HG03442 (cell line): Measurements from ENCODE around the gene SCAMP5.

Source experiments
- ATAC-seq: cut with Tn5 transposase; IDR thresholded peaks from one replicate; pipeline ENCODE4 v1.9.1; 2021; ENCODE audit warnings: mild to moderate bottlenecking, moderate library complexity; ENCODE audit not compliant: unreplicated experiment

The SCAMP5 gene

DNA sequence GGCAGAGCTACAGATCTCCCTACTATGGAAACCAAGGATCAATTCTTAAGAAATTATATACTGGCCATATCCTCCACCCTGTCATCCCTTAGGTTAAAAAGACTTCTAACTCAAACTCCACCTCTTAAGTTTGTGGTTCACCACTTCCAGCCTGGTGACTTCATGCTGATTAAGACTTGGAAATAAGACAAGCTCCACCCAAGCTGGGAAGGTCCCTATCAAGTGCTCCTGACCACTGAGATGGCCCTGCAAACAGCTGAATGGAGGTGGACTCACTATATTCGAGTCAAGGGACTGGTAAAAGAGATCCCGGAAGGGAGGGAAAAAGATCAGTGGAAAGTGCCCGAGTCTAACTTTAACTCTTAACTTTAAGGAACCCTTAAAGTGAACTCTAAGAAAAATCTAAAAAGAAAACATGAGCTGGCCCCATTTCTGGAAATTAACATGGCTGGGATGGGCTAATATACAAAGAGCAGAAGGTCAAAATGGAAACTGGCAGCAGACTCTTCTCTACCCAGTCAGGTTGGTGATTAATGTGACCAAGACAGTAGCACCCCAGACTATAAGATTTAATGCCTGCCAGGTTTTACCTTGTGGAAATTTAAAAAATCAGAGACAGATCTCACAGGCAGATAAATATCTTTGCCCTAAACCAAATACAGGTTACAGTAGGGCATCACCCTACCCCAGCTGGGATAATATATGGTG lies 71.9 kb downstream of the SCAMP5 start:
- ATAC-seq, result no peak

DNA sequence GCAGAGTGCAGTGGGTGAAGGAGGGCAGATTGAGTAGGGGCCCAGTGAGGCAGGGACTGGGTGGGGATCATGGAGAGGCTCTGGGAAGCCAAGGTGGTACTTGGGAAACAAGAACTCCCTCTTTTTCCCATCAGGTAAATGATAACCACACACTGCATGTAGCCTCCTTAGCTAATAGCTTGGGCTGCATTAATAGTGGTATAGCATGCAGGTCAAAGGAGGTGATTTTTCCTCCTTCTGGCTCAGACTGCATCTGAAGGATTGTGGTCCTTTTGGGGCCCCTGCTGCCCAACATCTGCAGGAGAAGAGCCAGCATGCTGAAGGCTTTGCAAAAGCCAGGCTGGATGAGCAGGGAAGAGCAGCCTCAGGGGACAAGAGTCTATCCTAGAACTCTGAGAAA lies 73.4 kb downstream of the SCAMP5 start:
- no peak for ATAC-seq

DNA sequence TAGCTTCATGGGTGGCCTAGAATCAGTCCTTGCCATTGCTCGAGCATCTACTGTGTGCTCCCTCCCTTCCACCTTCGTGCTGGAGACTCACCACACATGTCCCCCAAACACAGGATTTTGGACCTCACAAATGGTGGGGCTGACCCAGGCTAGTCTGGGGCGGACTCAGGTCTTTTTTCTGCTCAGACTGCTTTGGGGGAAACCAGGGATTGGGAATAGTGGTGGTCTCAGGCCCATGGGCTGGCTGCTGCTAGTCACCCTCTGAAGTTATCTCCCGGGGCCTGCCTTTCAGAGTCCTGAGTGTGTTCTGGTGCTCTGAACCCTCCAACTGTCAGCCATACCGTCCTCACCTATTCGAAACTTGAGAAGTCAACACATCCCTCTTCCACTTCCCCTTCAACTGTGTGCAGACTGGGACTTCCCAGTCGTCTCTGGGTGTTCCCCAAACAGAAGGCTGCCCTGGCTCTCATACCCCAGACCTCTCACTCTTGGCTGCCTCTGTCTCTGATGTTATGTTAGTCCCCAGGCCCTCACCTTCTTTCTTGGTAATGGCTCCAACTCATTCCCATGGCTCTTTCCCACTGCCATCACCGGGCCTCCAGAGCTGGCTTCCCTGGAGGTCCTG lies 74.0 kb downstream of the SCAMP5 start:
- ATAC-seq, result peak; percentile 73

DNA sequence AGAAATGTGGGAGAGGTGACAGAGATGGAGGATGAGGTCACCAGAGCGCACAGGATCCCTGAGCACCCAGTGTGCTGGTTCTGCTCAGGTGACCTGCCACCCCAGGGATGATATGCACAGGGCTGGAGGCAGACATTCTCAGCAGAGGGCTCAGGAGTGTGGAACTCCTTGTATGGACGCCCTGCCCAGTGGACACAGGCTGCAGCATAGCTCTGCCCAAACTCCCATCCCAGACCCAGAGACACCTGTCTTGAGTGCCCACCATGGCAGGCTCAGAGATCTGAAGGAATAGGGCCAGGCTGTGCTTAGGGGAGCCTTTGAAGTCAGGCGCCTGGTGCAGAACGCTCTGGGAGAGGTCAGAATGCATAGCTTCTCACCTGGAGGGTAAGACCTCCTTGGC lies 75.3 kb downstream of the SCAMP5 start:
- no peak for ATAC-seq
